ENCODE data around the gene AKAP7.

DNA sequence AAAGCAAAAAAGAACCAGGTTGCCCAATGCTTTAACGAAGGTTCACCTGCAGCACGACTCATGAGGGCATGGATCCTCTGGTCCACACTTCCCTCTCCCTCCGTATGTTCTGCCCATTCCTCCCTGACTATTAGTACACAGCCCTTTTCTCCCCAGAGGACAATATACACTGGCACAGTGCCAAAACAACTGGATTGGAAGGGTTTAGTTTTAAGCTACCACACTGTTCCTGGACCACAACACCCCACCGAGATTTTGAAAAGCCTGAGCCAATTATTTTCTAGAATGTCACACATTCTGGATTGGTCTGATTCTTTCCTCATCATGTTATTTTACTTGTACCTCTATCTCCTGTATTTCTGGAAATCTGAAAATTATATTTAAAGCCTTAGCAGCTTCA lies 2.9 kb upstream of the AKAP7 start:
- no peak for TF ChIP-seq POLR2AphosphoS5 (IDR thresholded peaks at IDR 0.05; ENCODE audit: borderline replicate concordance, low read depth, low read length)
- TF ChIP-seq EZH2 (IDR thresholded peaks at IDR 0.05) = no peak
- TF ChIP-seq FOXP2 (optimal IDR thresholded peaks at IDR 0.05; ENCODE audit: control extremely low read depth, extremely low read length, insufficient read depth) = no peak
